ENCODE results near the gene TTYH3. TPM values are rescaled to one million over a fixed set of nuclear protein-coding genes. Genes with fewer than 3 reads are reported as not detected.

Gene TTYH3
- total and polyA plus RNA-seq, 2 experiments from 2014 or later, result 46.3 to 108 TPM

DNA sequence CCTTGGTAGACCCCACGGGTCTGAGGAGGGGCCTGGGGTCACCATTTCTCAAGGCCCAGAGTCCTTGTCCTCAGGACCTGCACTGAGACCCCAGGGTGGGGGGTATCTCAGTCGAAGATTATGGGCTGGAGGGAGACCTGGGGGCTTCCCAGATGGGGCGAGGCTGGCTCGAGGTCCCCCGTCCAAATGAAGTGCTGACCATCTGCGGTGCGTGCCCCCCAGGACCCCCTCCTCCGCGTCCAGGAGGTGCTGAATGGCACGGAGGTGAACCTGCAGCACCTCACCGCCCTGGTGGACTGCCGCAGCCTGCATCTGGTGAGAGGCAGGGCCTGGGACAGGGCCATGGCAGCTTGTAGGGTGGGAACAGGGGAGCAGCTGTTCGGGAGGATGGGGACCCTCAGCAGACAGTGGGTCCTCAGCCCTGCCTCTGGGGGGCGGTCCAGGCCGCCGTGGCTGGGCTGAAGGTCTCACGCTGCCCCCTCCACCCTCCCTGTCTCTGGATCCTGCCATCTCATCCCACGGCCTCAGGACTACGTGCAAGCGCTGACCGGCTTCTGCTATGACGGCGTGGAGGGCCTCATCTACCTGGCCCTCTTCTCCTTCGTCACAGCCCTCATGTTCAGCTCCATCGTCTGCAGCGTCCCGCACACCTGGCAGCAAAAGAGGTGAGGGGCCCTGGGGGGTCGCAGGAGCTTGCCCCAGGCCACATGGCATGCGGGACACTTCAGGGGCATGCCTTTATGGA, 24.3 kb downstream of the TTYH3 start:
- Histone ChIP-seq H3K4me2 (no peak overlapping the region), H4K20me1 (ENCODE audit: insufficient read depth, poor library complexity, severe bottlenecking) (no peaks in the 10 kb centered on the region), H3K4me3 (no peak overlapping the region), H3K9me3 (ENCODE audit: low read depth) (no peaks in the 10 kb centered on the region), H3K27me3 (no peaks in the 10 kb centered on the region), H3K27ac (no peak overlapping the region), H3K79me2 (no peaks in the 10 kb centered on the region), H3K4me1 (ENCODE audit: insufficient read depth) (no peaks in the 10 kb centered on the region), H3K9me2 (replicated peaks; ENCODE audit: insufficient read depth) (no peaks in the 10 kb centered on the region), H2AFZ (no peak overlapping the region), H3K36me3 (replicated peaks; ENCODE audit: insufficient read depth, low read depth) (no peaks in the 10 kb centered on the region)
- no peak for TF ChIP-seq EZH2phosphoT487 (IDR thresholded peaks at IDR 0.05; ENCODE audit: low read depth, severe bottlenecking, unreplicated experiment)
- no peak for DNase-seq (ENCODE audit: low spot score)
- 98% methylated on average over 27 of the region's 29 CpGs for WGBS (ENCODE audit: low lambda C conversion rate, missing lambda C conversion rate)

DNA sequence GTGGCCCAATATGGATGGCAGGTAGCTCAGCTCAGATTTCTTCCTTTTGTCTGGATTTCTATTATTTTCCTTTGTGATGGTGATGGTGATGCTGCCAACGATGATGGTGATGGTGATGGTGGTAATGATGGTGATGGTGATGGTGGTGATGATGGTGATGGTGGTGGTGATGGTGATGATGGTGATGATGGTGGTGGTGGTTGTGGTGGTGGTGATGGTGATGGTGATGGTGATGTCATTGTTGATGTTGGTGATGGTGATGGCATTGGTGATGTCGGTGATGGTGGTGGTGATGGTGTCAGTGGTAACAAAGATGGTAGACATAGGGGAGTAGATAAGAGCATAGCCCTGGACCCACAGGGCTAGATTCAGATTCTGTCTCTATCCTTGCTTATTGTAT, 25.4 kb downstream of the TTYH3 start:
- no peaks in the 10 kb centered on the region for H3K27me3 ChIP-seq
- no peak overlapping the region for H3K4me2 ChIP-seq
- H3K9me2 ChIP-seq (replicated peaks; ENCODE audit: insufficient read depth), result no peaks in the 10 kb centered on the region
- H3K4me1 ChIP-seq (ENCODE audit: insufficient read depth), result no peaks in the 10 kb centered on the region
- H3K9me3 ChIP-seq (ENCODE audit: low read depth), result no peaks in the 10 kb centered on the region
- no peaks in the 10 kb centered on the region for H3K36me3 ChIP-seq (replicated peaks; ENCODE audit: insufficient read depth, low read depth)
- H2AFZ ChIP-seq, result no peak overlapping the region
- no peak for TF ChIP-seq EZH2phosphoT487 (IDR thresholded peaks at IDR 0.05; ENCODE audit: low read depth, severe bottlenecking, unreplicated experiment)
- TF ChIP-seq EZH2 (IDR thresholded peaks at IDR 0.05; ENCODE audit: borderline replicate concordance), result no peak
- TF ChIP-seq CTCF (IDR thresholded peaks at IDR 0.05; ENCODE audit: poor library complexity), result no peak
- no peak overlapping the region for H3K4me3 ChIP-seq
- no peaks in the 10 kb centered on the region for H3K79me2 ChIP-seq
- no peak overlapping the region for H3K27ac ChIP-seq
- H4K20me1 ChIP-seq (ENCODE audit: insufficient read depth, poor library complexity, severe bottlenecking), result no peaks in the 10 kb centered on the region
- no peak for DNase-seq (ENCODE audit: low spot score)
- WGBS (ENCODE audit: low lambda C conversion rate, missing lambda C conversion rate), result 15% methylated on average over 2 of the region's 2 CpGs

DNA sequence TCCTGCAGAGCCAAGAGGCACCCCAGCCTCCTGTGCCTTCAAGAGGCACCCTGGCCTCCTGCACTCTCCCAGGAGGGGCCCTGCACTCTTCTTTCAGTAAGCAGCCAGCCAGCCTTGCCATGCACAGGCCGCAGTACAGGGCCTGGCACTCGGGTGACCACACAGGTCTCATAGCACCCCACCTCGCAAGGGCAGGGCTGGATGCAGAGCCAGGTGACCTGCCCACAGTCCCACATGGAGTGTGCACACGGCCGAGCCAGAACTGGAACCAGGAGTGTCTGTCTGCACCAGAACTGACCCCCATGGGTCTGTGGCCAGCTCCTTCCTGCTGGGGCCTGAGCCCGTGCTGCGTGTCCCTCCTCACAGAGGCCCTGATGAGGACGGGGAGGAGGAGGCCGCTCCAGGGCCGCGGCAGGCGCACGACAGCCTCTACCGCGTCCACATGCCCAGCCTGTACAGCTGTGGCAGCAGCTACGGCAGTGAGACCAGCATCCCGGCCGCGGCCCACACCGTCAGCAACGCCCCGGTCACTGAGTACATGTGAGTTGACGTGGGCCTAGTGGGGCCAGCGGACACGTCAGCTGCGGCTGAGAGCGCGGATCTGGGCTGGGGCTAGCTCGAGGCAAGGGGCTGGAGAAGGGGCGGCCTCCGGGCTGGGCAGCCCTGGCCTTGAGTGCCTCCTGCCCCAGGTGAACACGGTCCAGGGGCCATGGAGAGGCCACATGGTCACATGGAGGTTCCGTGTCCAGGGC, 26.3 kb downstream of the TTYH3 start:
- TF ChIP-seq EZH2 (IDR thresholded peaks at IDR 0.05; ENCODE audit: borderline replicate concordance), result no peak
- no peaks in the 10 kb centered on the region for H3K4me1 ChIP-seq (ENCODE audit: insufficient read depth)
- WGBS (ENCODE audit: low lambda C conversion rate, missing lambda C conversion rate), result 95% methylated on average over 31 of the region's 33 CpGs
- no peaks in the 10 kb centered on the region for H3K79me2 ChIP-seq
- no peak for DNase-seq (ENCODE audit: low spot score)
- no peaks in the 10 kb centered on the region for H3K27me3 ChIP-seq
- no peaks in the 10 kb centered on the region for H4K20me1 ChIP-seq (ENCODE audit: insufficient read depth, poor library complexity, severe bottlenecking)
- H3K9me2 ChIP-seq (replicated peaks; ENCODE audit: insufficient read depth), result no peaks in the 10 kb centered on the region
- no peaks in the 10 kb centered on the region for H3K9me3 ChIP-seq (ENCODE audit: low read depth)
- H3K27ac ChIP-seq, result no peak overlapping the region
- H3K4me2 ChIP-seq, result no peak overlapping the region
- H3K36me3 ChIP-seq (replicated peaks; ENCODE audit: insufficient read depth, low read depth), result no peaks in the 10 kb centered on the region
- no peak overlapping the region for H2AFZ ChIP-seq
- H3K4me3 ChIP-seq, result no peak overlapping the region

GRCh38 chr7:2658941-2659340, 27.2 kb downstream of the TTYH3 start:
- no peaks in the 10 kb centered on the region for H3K9me3 ChIP-seq (ENCODE audit: low read depth)
- no peaks in the 10 kb centered on the region for H3K36me3 ChIP-seq (replicated peaks; ENCODE audit: insufficient read depth, low read depth)
- H3K4me1 ChIP-seq (ENCODE audit: insufficient read depth), result no peaks in the 10 kb centered on the region
- H3K79me2 ChIP-seq, result no peaks in the 10 kb centered on the region
- no peaks in the 10 kb centered on the region for H3K9me2 ChIP-seq (replicated peaks; ENCODE audit: insufficient read depth)
- no peaks in the 10 kb centered on the region for H4K20me1 ChIP-seq (ENCODE audit: insufficient read depth, poor library complexity, severe bottlenecking)
- no peak overlapping the region for H3K27ac ChIP-seq
- no peak overlapping the region for H3K4me3 ChIP-seq
- H2AFZ ChIP-seq, result no peak overlapping the region
- no peak overlapping the region for H3K4me2 ChIP-seq
- TF ChIP-seq EZH2 (IDR thresholded peaks at IDR 0.05; ENCODE audit: borderline replicate concordance) (no peak), CTCF (IDR thresholded peaks at IDR 0.05; ENCODE audit: poor library complexity) (no peak), EZH2phosphoT487 (IDR thresholded peaks at IDR 0.05; ENCODE audit: low read depth, severe bottlenecking, unreplicated experiment) (no peak)
- no peak for DNase-seq (ENCODE audit: low spot score)
- H3K27me3 ChIP-seq, result no peaks in the 10 kb centered on the region
- 98% methylated on average over 15 of the region's 15 CpGs for WGBS (ENCODE audit: low lambda C conversion rate, missing lambda C conversion rate)

Measured in hepatocyte (in vitro differentiated cells).